ENCODE measurements around the gene ECPAS. TPM values are rescaled to one million over a fixed set of nuclear protein-coding genes. Genes with fewer than 3 reads are reported as not detected.

The ECPAS gene, protein sequence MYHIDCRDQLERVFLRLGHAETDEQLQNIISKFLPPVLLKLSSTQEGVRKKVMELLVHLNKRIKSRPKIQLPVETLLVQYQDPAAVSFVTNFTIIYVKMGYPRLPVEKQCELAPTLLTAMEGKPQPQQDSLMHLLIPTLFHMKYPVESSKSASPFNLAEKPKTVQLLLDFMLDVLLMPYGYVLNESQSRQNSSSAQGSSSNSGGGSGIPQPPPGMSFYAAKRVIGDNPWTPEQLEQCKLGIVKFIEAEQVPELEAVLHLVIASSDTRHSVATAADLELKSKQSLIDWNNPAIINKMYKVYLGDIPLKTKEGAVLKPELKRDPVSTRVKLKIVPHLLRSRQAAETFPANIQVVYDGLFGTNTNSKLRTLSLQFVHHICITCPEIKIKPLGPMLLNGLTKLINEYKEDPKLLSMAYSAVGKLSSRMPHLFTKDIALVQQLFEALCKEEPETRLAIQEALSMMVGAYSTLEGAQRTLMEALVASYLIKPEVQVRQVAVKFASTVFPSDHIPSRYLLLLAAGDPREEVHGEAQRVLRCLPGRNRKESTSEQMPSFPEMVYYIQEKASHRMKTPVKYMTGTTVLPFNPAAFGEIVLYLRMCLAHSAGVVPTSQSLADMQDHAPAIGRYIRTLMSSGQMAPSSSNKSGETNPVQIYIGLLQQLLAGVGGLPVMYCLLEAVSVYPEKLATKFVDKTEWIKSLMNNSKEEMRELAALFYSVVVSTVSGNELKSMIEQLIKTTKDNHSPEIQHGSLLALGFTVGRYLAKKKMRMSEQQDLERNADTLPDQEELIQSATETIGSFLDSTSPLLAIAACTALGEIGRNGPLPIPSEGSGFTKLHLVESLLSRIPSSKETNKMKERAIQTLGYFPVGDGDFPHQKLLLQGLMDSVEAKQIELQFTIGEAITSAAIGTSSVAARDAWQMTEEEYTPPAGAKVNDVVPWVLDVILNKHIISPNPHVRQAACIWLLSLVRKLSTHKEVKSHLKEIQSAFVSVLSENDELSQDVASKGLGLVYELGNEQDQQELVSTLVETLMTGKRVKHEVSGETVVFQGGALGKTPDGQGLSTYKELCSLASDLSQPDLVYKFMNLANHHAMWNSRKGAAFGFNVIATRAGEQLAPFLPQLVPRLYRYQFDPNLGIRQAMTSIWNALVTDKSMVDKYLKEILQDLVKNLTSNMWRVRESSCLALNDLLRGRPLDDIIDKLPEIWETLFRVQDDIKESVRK (N-terminal part only)
- total RNA-seq = 57.1 and 57.7 TPM in 2 replicates

GRCh38 chr9:111483858-111484571 lies at the start of gene ECPAS:
ECPAS (minus strand) TSS chr9:111484383; CDS start chr9:111472918, 11,465 bp downstream.

DNA sequence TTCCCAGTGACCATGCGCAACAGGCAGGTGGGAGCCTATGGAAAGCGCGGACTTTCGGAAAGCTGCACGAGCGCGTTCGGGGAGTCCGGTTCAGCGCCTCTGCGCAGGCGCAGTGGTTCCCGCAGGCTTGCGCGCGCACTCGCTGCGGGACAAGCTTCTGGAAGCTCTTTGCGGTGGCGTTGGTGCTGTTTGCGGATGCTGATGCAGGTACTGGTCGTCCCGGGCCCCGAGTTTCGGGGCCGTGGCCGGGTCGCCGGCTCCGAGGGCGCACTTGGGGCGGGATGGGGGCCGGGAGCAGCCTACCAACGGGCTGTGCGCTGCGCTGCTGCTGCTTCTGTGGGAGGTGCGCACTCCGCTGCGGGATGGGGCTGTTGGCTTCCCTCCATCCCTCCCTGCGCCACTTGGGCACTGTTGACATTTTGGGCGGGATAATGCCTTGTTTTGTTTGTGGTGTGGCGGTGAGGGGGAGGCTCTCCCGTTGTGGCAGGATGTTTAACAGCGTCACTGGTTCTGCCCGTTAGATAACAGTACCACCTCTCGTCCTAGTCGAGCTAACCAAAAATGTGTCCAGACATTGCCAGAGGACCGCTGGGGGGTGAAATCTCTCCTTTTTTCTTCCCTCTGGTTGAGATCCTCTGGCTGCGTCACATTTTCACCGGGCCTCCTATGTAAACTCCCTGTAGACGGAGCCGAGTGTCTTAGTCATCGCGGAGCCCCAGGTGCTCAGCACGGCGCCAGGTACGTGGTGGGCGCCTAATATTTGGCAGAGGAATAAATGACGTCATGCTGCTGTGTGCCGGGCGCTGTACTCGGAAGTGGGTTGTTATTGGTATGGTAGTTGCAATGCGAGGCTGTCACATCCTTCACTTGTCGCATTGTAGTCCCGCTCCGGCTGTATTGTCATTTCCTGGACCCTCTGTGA lies 41.1 kb upstream of the ECPAS start, which contains the start of gene ZNF483:
TSS of gene ZNF483 (plus strand) at position 124 of the 922 bp plus-strand sequence. CDS start 2,217 bp downstream, outside the sequence.

GRCh38 chr9:111330124-111330523 lies 154.1 kb downstream of the ECPAS start, which contains the start of gene OR2K2:
OR2K2 (minus strand) TSS chr9:111330224; CDS start chr9:111328433, 1,791 bp downstream.

Other genes starting within 250 kb of the ECPAS start
- not detected in 2 replicates for gene OR2K2, start 154.2 kb downstream of the ECPAS start, total RNA-seq
- gene ZNF483, start 40.8 kb upstream of the ECPAS start, total RNA-seq = 1.4 TPM in 1 of 2 replicates, not detected in the other
- gene PTGR1, start 115.3 kb upstream of the ECPAS start, total RNA-seq = 106 and 114 TPM in 2 replicates
- 8.9 and 9.7 TPM in 2 replicates for gene DNAJC25, start 147.0 kb upstream of the ECPAS start, total RNA-seq
- gene GNG10, start 177.2 kb upstream of the ECPAS start, total RNA-seq = 115 and 125 TPM in 2 replicates